Esophagus squamous epithelium (tissue), 4 donors: ENCODE measurements around the gene ADAMTS13.

Experiments used
- CTCF ChIP-seq, 6 experiments: fragments of 450-650 bp in 4 of 6; fragments of 200-600 bp in 2 of 6; sonication (generic) in 2 of 6; IDR thresholded peaks; one replicate each; pipeline ENCODE4 v1.5.1; 2016 to 2019; ENCODE audit warnings: antibody characterized with exemption in 6 of 6, mild to moderate bottlenecking in 4 of 6, moderate library complexity in 4 of 6
- POLR2A ChIP-seq, 4 donors: fragments of 450-650 bp; IDR thresholded peaks; one replicate each; pipeline ENCODE4 v1.6.1; 2017; ENCODE audit warnings: antibody characterized with exemption in 4 of 4, mild to moderate bottlenecking in 4 of 4, moderate library complexity in 3 of 4

DNA sequence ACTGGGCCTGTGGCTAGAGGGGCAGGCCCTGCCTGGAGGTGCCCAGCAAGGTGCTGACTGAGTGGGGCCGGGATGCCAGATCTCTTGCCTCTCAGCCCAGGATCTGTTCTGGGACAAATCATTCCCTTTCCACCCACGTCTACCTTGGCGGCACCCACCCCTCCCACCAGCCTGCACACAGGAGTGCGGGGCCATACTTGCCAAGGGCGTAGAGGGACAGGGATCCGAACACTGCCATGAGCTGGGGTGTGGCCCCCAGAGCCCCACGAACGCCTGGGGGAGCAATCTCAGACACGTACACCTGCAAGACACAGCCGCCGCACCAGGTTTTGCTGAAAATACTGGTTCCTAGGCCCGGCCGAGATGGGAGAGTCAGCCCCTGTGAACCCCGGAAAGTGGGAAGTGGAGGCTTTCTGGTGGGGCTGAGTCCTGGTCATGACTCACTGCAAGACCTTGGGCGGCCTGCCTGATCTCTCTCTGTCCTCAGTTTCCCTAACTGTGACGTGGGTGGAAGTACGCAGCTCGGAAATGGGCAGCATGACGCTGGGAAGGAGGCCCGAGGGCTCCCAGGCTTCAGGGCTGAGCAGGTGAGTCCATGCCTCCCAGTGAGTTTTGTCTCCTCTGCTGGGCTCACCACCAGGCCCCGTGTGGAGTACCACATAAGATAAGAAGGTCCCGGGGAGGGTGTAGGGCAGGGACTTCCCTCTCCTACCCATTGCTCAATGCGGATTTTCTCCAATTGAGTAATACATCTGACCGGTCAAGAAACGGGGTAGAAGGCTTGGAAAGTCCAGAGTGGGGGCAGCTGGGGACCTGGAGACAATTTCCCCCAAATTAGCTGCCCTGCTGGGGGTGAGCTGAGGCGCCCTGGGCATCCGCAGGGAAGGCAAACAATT, 54.1 kb downstream of the ADAMTS13 start:
- no peak for TF ChIP-seq CTCF (IDR thresholded peaks at IDR 0.05)
- no peak for TF ChIP-seq POLR2A (IDR thresholded peaks at IDR 0.05)
